Neuronal stem cell (in vitro differentiated cells): ENCODE data around the gene CDH2.

Experiments
- DNase-seq: peaks from one replicate; pipeline ENCODE4 v3.0.0-alpha.2; 2013; ENCODE audit warnings: low spot score
- H2AFZ ChIP-seq: one replicate; pipeline ENCODE4 v1.6.1; 2013; ENCODE audit warnings: mild to moderate bottlenecking, low read length, inconsistent platforms
- H2AK5ac ChIP-seq: 2 replicates; pipeline ENCODE4 v1.6.1; 2013; ENCODE audit warnings: low read depth, mild to moderate bottlenecking, inconsistent platforms, low read length, moderate library complexity, mixed read lengths
- H2BK120ac ChIP-seq: 2 replicates; pipeline ENCODE4 v1.6.1; 2013; ENCODE audit warnings: low read depth, mild to moderate bottlenecking, inconsistent platforms, low read length, moderate library complexity, mixed read lengths
- H2BK12ac ChIP-seq: one replicate; pipeline ENCODE4 v1.6.1; 2013; ENCODE audit warnings: low read length, inconsistent platforms
- H2BK15ac ChIP-seq: 2 replicates; pipeline ENCODE4 v1.6.1; 2013; ENCODE audit warnings: mild to moderate bottlenecking, low read length, inconsistent platforms, mixed read lengths
- H2BK5ac ChIP-seq: one replicate; pipeline ENCODE4 v1.6.1; 2013; ENCODE audit warnings: inconsistent platforms, mild to moderate bottlenecking, low read length, moderate library complexity
- H3K14ac ChIP-seq: one replicate; pipeline ENCODE4 v1.6.1; 2013; ENCODE audit warnings: low read length, inconsistent platforms
- H3K18ac ChIP-seq: 2 replicates; pipeline ENCODE4 v1.6.1; 2013; ENCODE audit warnings: low read length, inconsistent platforms
- H3K23ac ChIP-seq: 2 replicates; pipeline ENCODE4 v1.6.1; 2013; ENCODE audit warnings: low read depth, mild to moderate bottlenecking, mixed read lengths, low read length, inconsistent platforms; ENCODE audit not compliant: poor library complexity
- H3K27ac ChIP-seq: replicated peaks from 3 replicates; pipeline ENCODE4 v1.5.1; 2013; ENCODE audit warnings: low read length, inconsistent platforms
- H3K27me3 ChIP-seq, 3 experiments: 2 replicates each; pipeline ENCODE4 v1.6.1; 2013; ENCODE audit warnings: low read length in 3 of 3, mild to moderate bottlenecking in 2 of 3, inconsistent platforms in 1 of 3, low read depth in 1 of 3, mixed read lengths in 1 of 3, moderate library complexity in 1 of 3; ENCODE audit not compliant: control insufficient read depth in 3 of 3, insufficient read depth in 3 of 3
- H3K36me3 ChIP-seq, 2 donors: replicated peaks in 1 of 2; 2 replicates each; pipeline ENCODE4 v1.6.1; 2013; ENCODE audit warnings: low read length in 2 of 2; ENCODE audit not compliant: control insufficient read depth in 2 of 2, insufficient read depth in 2 of 2
- H3K4ac ChIP-seq: 2 replicates; pipeline ENCODE4 v1.6.1; 2013; ENCODE audit warnings: inconsistent platforms, mild to moderate bottlenecking, low read length, moderate library complexity
- H3K4me1 ChIP-seq, 2 donors: 1 replicate in 1 of 2; 2 replicates in 1 of 2; pipeline ENCODE4 v1.6.1; 2013; ENCODE audit warnings: low read length in 2 of 2, low read depth in 1 of 2; ENCODE audit not compliant: control insufficient read depth in 2 of 2, insufficient read depth in 1 of 2
- H3K4me2 ChIP-seq: one replicate; pipeline ENCODE4 v1.6.1; 2013; ENCODE audit warnings: mild to moderate bottlenecking, low read length, inconsistent platforms; ENCODE audit not compliant: insufficient read depth, poor library complexity, severe bottlenecking
- H3K4me3 ChIP-seq, 2 donors: 2 replicates each; pipeline ENCODE4 v1.5.1; 2013; ENCODE audit warnings: low read length in 2 of 2, mild to moderate bottlenecking in 2 of 2, inconsistent platforms in 1 of 2, moderate library complexity in 1 of 2
- H3K79me1 ChIP-seq: one replicate; pipeline ENCODE4 v1.6.1; 2013; ENCODE audit warnings: low read depth, mild to moderate bottlenecking, inconsistent platforms, low read length, moderate library complexity
- H3K9ac ChIP-seq: one replicate; pipeline ENCODE4 v1.6.1; 2013; ENCODE audit warnings: mild to moderate bottlenecking, low read depth, low read length, inconsistent platforms; ENCODE audit not compliant: poor library complexity
- H3K9me3 ChIP-seq, 2 donors: replicated peaks in 1 of 2; 2 replicates each; pipeline versions ENCODE3 to v1.6.1; 2013; ENCODE audit warnings: low read length in 2 of 2, mild to moderate bottlenecking in 2 of 2, inconsistent platforms in 1 of 2, low read depth in 1 of 2, mixed read lengths in 1 of 2, moderate library complexity in 1 of 2; ENCODE audit not compliant: control insufficient read depth in 2 of 2, insufficient read depth in 1 of 2
- H4K8ac ChIP-seq: one replicate; pipeline ENCODE4 v1.6.1; 2013; ENCODE audit warnings: low read depth, mild to moderate bottlenecking, inconsistent platforms, low read length, moderate library complexity
- H4K91ac ChIP-seq: one replicate; pipeline ENCODE4 v1.6.1; 2013; ENCODE audit warnings: low read length, low read depth, mild to moderate bottlenecking, inconsistent platforms; ENCODE audit not compliant: poor library complexity
- WGBS, 2 donors: extraction: QIAGEN DNeasy Blood & Tissue Kit; methylation state at CpG; one replicate each; pipeline ENCODE4 v1.1.7; 2013; ENCODE audit warnings: missing lambda C conversion rate in 2 of 2, mixed read lengths in 1 of 2; ENCODE audit not compliant: insufficient read length in 2 of 2, insufficient replicate concordance in 1 of 2; ENCODE audit errors: extremely low coverage in 2 of 2; 5-methylcytosine and 5-hydroxymethylcytosine counted together

Gene CDH2

GRCh38 chr18:28204154-28204553 is 27.2 kb upstream of the CDH2 start:
- WGBS, 2 donors, result no CpG with 5 or more reads among the region's 1 CpG
- no peaks in the 10 kb centered on the region for H3K9me3 ChIP-seq
- H3K27ac ChIP-seq, result no peak overlapping the region

GRCh38 chr18:28201056-28201455 is 24.1 kb upstream of the CDH2 start:
- no peak overlapping the region for H4K91ac ChIP-seq
- no peak overlapping the region for H3K23ac ChIP-seq
- no peak overlapping the region for H3K4me2 ChIP-seq
- H3K9me3 ChIP-seq, result no peaks in the 10 kb centered on the region
- WGBS, 2 donors, result no CpG with 5 or more reads among the region's 4 CpGs
- H3K18ac ChIP-seq, result peak overlapping the region; percentile 39
- peak overlapping the region; percentile 25 for H2AK5ac ChIP-seq
- H2AFZ ChIP-seq, result no peak overlapping the region
- no peak overlapping the region for H3K9ac ChIP-seq
- H2BK12ac ChIP-seq, result no peak overlapping the region
- no peaks in the 10 kb centered on the region for H3K36me3 ChIP-seq
- no peak for DNase-seq
- no peak overlapping the region for H2BK120ac ChIP-seq
- H3K27me3 ChIP-seq, result no peaks in the 10 kb centered on the region
- H2BK5ac ChIP-seq, result no peak overlapping the region
- H3K4me1 ChIP-seq, result no peaks in the 10 kb centered on the region
- H3K79me1 ChIP-seq, result no peaks in the 10 kb centered on the region
- H3K27ac ChIP-seq, result no peak overlapping the region
- H3K4ac ChIP-seq, result no peak overlapping the region
- no peak overlapping the region for H2BK15ac ChIP-seq
- H4K8ac ChIP-seq, result no peak overlapping the region
- no peak overlapping the region for H3K4me3 ChIP-seq
- no peak overlapping the region for H3K14ac ChIP-seq

More at GRCh38 chr18:28204154-28204553, 27.2 kb upstream of the CDH2 start:
- Histone ChIP-seq H4K91ac (no peak overlapping the region), H2BK5ac (no peak overlapping the region), H3K14ac (no peak overlapping the region), H3K4me3 (no peak overlapping the region), H3K4me1 (no peaks in the 10 kb centered on the region), H3K36me3 (no peaks in the 10 kb centered on the region), H2BK15ac (no peak overlapping the region), H2AK5ac (no peak overlapping the region), H3K4me2 (no peak overlapping the region), H3K4ac (no peak overlapping the region), H2BK12ac (no peak overlapping the region), H2BK120ac (no peak overlapping the region), H4K8ac (no peak overlapping the region), H3K18ac (no peak overlapping the region), H3K23ac (no peak overlapping the region), H3K27me3 (no peaks in the 10 kb centered on the region), H3K79me1 (no peaks in the 10 kb centered on the region), H3K9ac (no peak overlapping the region), H2AFZ (no peak overlapping the region)
- DNase-seq, result no peak

- no peaks in the 10 kb centered on the region for H3K4me1 ChIP-seq
- H2AK5ac ChIP-seq, result no peak overlapping the region
- H3K9ac ChIP-seq, result no peak overlapping the region
- H4K91ac ChIP-seq, result no peak overlapping the region
- H2BK5ac ChIP-seq, result no peak overlapping the region
- H3K18ac ChIP-seq, result no peak overlapping the region
- H3K36me3 ChIP-seq, result no peaks in the 10 kb centered on the region
- no peak overlapping the region for H3K4me2 ChIP-seq
- H3K27ac ChIP-seq, result no peak overlapping the region
- no peak overlapping the region for H3K23ac ChIP-seq
- no peaks in the 10 kb centered on the region for H3K9me3 ChIP-seq
- no peak overlapping the region for H4K8ac ChIP-seq
- H2BK15ac ChIP-seq, result no peak overlapping the region
- DNase-seq, result no peak
- no peak overlapping the region for H3K14ac ChIP-seq
- no peak overlapping the region for H2BK12ac ChIP-seq
- no peak overlapping the region for H3K4ac ChIP-seq
- no peaks in the 10 kb centered on the region for H3K79me1 ChIP-seq
- no peaks in the 10 kb centered on the region for H3K27me3 ChIP-seq
- no peak overlapping the region for H3K4me3 ChIP-seq
- WGBS, 2 donors, result no CpG with 5 or more reads among the region's 5 CpGs
- peak overlapping the region; percentile 40 for H2AFZ ChIP-seq
- H2BK120ac ChIP-seq, result no peak overlapping the region
Observed at GRCh38 chr18:28198620-28199019, 21.7 kb upstream of the CDH2 start.

- no peak overlapping the region for H3K14ac ChIP-seq
- no peak overlapping the region for H3K4me3 ChIP-seq
- H3K36me3 ChIP-seq, result no peaks in the 10 kb centered on the region
- no peak overlapping the region for H4K91ac ChIP-seq
- H3K18ac ChIP-seq, result no peak overlapping the region
- no peak overlapping the region for H3K9ac ChIP-seq
- no CpG with 5 or more reads among the region's 6 CpGs for WGBS, 2 donors
- H3K79me1 ChIP-seq, result no peaks in the 10 kb centered on the region
- H2BK120ac ChIP-seq, result no peak overlapping the region
- peaks cover 0 to 7% of the 10 kb centered on the region in 2 donors for H3K9me3 ChIP-seq
- no peaks in the 10 kb centered on the region for H3K4me1 ChIP-seq
- DNase-seq, result no peak
- no peak overlapping the region for H3K4ac ChIP-seq
- H2BK15ac ChIP-seq, result no peak overlapping the region
- no peak overlapping the region for H3K27ac ChIP-seq
- H2BK5ac ChIP-seq, result no peak overlapping the region
- no peak overlapping the region for H4K8ac ChIP-seq
- H2AK5ac ChIP-seq, result no peak overlapping the region
- H3K23ac ChIP-seq, result no peak overlapping the region
- H2BK12ac ChIP-seq, result no peak overlapping the region
- H3K4me2 ChIP-seq, result no peak overlapping the region
- no peaks in the 10 kb centered on the region for H3K27me3 ChIP-seq
- no peak overlapping the region for H2AFZ ChIP-seq
Observed at GRCh38 chr18:28193177-28193778, 16.3 kb upstream of the CDH2 start.
